ENCODE data around the gene KIF5B. TPM values are rescaled to one million over a fixed set of nuclear protein-coding genes. Genes with fewer than 3 reads are reported as not detected.

The KIF5B gene
- total and polyA plus RNA-seq, 2 experiments from 2014 or later, result 63.5 to 81.8 TPM

DNA sequence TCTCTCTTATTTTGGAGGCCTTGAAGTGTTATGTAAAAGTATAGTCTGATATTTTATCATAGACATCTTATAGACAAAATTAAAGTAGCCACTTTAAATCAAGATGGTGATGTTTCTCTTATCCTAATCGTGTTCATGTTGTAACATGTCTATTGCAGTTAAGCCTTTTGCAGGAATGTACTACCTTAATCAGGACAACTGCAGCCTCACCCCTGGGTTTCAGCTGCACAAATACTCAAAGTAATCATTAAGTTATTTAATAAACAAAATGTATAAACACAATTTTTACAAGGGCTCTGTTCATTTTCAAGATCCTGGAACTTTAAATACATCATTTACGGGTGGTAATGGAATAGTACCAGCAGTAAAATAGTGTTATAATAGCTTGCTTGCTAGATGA, 14.4 kb upstream of the KIF5B start:
- no peaks in the 10 kb centered on the region for H3K36me3 ChIP-seq (ENCODE audit: insufficient read depth)
- no peaks in the 10 kb centered on the region for H3K79me2 ChIP-seq (replicated peaks; ENCODE audit: insufficient read depth)
- H3K9me2 ChIP-seq (ENCODE audit: insufficient read depth), result no peaks in the 10 kb centered on the region
- TF ChIP-seq, protein P1, sequence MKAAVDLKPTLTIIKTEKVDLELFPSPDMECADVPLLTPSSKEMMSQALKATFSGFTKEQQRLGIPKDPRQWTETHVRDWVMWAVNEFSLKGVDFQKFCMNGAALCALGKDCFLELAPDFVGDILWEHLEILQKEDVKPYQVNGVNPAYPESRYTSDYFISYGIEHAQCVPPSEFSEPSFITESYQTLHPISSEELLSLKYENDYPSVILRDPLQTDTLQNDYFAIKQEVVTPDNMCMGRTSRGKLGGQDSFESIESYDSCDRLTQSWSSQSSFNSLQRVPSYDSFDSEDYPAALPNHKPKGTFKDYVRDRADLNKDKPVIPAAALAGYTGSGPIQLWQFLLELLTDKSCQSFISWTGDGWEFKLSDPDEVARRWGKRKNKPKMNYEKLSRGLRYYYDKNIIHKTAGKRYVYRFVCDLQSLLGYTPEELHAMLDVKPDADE (IDR thresholded peaks at IDR 0.05), result no peak
- TF ChIP-seq, protein P2, sequence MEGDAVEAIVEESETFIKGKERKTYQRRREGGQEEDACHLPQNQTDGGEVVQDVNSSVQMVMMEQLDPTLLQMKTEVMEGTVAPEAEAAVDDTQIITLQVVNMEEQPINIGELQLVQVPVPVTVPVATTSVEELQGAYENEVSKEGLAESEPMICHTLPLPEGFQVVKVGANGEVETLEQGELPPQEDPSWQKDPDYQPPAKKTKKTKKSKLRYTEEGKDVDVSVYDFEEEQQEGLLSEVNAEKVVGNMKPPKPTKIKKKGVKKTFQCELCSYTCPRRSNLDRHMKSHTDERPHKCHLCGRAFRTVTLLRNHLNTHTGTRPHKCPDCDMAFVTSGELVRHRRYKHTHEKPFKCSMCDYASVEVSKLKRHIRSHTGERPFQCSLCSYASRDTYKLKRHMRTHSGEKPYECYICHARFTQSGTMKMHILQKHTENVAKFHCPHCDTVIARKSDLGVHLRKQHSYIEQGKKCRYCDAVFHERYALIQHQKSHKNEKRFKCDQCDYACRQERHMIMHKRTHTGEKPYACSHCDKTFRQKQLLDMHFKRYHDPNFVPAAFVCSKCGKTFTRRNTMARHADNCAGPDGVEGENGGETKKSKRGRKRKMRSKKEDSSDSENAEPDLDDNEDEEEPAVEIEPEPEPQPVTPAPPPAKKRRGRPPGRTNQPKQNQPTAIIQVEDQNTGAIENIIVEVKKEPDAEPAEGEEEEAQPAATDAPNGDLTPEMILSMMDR (conservative IDR thresholded peaks at IDR 0.05; ENCODE audit: low read depth in 2 of 2), result no peak
- TF ChIP-seq STAT1 (IDR thresholded peaks at IDR 0.05; ENCODE audit: unreplicated experiment) (no peak), NANOG (IDR thresholded peaks at IDR 0.05; ENCODE audit: borderline replicate concordance) (no peak), POLR2AphosphoS5 (IDR thresholded peaks at IDR 0.05; ENCODE audit: low read depth) (no peak), EZH2 (IDR thresholded peaks at IDR 0.05; ENCODE audit: low read depth, unreplicated experiment) (no peak), ZNF114 (CRISPR knock-in tag; IDR thresholded peaks at IDR 0.05) (no peak), EZH2phosphoT487 (IDR thresholded peaks at IDR 0.05; ENCODE audit: unreplicated experiment) (no peak), ZNF331 (CRISPR knock-in tag; IDR thresholded peaks at IDR 0.05; ENCODE audit: low read depth) (no peak), JUNB (IDR thresholded peaks at IDR 0.05; ENCODE audit: unreplicated experiment) (no peak), CREB1 (CRISPR knock-in tag; IDR thresholded peaks at IDR 0.05; ENCODE audit: low read depth) (no peak)
- TF ChIP-seq, protein P3, sequence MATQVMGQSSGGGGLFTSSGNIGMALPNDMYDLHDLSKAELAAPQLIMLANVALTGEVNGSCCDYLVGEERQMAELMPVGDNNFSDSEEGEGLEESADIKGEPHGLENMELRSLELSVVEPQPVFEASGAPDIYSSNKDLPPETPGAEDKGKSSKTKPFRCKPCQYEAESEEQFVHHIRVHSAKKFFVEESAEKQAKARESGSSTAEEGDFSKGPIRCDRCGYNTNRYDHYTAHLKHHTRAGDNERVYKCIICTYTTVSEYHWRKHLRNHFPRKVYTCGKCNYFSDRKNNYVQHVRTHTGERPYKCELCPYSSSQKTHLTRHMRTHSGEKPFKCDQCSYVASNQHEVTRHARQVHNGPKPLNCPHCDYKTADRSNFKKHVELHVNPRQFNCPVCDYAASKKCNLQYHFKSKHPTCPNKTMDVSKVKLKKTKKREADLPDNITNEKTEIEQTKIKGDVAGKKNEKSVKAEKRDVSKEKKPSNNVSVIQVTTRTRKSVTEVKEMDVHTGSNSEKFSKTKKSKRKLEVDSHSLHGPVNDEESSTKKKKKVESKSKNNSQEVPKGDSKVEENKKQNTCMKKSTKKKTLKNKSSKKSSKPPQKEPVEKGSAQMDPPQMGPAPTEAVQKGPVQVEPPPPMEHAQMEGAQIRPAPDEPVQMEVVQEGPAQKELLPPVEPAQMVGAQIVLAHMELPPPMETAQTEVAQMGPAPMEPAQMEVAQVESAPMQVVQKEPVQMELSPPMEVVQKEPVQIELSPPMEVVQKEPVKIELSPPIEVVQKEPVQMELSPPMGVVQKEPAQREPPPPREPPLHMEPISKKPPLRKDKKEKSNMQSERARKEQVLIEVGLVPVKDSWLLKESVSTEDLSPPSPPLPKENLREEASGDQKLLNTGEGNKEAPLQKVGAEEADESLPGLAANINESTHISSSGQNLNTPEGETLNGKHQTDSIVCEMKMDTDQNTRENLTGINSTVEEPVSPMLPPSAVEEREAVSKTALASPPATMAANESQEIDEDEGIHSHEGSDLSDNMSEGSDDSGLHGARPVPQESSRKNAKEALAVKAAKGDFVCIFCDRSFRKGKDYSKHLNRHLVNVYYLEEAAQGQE (IDR thresholded peaks at IDR 0.05; ENCODE audit: unreplicated experiment), result no peak
- TF ChIP-seq, protein P4, sequence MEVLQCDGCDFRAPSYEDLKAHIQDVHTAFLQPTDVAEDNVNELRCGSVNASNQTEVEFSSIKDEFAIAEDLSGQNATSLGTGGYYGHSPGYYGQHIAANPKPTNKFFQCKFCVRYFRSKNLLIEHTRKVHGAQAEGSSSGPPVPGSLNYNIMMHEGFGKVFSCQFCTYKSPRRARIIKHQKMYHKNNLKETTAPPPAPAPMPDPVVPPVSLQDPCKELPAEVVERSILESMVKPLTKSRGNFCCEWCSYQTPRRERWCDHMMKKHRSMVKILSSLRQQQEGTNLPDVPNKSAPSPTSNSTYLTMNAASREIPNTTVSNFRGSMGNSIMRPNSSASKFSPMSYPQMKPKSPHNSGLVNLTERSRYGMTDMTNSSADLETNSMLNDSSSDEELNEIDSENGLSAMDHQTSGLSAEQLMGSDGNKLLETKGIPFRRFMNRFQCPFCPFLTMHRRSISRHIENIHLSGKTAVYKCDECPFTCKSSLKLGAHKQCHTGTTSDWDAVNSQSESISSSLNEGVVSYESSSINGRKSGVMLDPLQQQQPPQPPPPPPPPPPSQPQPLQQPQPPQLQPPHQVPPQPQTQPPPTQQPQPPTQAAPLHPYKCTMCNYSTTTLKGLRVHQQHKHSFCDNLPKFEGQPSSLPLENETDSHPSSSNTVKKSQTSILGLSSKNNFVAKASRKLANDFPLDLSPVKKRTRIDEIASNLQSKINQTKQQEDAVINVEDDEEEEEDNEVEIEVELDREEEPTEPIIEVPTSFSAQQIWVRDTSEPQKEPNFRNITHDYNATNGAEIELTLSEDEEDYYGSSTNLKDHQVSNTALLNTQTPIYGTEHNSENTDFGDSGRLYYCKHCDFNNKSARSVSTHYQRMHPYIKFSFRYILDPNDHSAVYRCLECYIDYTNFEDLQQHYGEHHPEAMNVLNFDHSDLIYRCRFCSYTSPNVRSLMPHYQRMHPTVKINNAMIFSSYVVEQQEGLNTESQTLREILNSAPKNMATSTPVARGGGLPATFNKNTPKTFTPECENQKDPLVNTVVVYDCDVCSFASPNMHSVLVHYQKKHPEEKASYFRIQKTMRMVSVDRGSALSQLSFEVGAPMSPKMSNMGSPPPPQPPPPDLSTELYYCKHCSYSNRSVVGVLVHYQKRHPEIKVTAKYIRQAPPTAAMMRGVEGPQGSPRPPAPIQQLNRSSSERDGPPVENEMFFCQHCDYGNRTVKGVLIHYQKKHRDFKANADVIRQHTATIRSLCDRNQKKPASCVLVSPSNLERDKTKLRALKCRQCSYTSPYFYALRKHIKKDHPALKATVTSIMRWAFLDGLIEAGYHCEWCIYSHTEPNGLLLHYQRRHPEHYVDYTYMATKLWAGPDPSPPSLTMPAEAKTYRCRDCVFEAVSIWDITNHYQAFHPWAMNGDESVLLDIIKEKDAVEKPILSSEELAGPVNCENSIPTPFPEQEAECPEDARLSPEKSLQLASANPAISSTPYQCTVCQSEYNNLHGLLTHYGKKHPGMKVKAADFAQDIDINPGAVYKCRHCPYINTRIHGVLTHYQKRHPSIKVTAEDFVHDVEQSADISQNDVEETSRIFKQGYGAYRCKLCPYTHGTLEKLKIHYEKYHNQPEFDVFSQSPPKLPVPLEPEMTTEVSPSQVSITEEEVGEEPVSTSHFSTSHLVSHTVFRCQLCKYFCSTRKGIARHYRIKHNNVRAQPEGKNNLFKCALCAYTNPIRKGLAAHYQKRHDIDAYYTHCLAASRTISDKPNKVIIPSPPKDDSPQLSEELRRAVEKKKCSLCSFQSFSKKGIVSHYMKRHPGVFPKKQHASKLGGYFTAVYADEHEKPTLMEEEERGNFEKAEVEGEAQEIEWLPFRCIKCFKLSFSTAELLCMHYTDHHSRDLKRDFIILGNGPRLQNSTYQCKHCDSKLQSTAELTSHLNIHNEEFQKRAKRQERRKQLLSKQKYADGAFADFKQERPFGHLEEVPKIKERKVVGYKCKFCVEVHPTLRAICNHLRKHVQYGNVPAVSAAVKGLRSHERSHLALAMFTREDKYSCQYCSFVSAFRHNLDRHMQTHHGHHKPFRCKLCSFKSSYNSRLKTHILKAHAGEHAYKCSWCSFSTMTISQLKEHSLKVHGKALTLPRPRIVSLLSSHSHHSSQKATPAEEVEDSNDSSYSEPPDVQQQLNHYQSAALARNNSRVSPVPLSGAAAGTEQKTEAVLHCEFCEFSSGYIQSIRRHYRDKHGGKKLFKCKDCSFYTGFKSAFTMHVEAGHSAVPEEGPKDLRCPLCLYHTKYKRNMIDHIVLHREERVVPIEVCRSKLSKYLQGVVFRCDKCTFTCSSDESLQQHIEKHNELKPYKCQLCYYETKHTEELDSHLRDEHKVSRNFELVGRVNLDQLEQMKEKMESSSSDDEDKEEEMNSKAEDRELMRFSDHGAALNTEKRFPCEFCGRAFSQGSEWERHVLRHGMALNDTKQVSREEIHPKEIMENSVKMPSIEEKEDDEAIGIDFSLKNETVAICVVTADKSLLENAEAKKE (CRISPR knock-in tag; IDR thresholded peaks at IDR 0.05), result no peak
- no peaks in the 10 kb centered on the region for H4K20me1 ChIP-seq (replicated peaks; ENCODE audit: insufficient read depth)
- H3K9me3 Mint-ChIP-seq, result no peaks in the 10 kb centered on the region
- peaks cover 12% of the 10 kb centered on the region for H3K4me1 Mint-ChIP-seq
- no peak for ATAC-seq
- no peak overlapping the region for H3K4me3 Mint-ChIP-seq
- no peak overlapping the region for H3K4me3 ChIP-seq
- H3K36me3 Mint-ChIP-seq (ENCODE audit: low read depth), result no peaks in the 10 kb centered on the region
- H3K27ac Mint-ChIP-seq, result no peak overlapping the region
- H3K4me2 ChIP-seq, result no peak overlapping the region
- no peak overlapping the region for H3K27ac ChIP-seq (ENCODE audit: low read depth)
- H3K27me3 Mint-ChIP-seq (ENCODE audit: insufficient read depth, low read depth, poor library complexity), result peaks cover 4% of the 10 kb centered on the region
- H3K4me1 ChIP-seq (ENCODE audit: insufficient read depth), result no peaks in the 10 kb centered on the region
- no peak for DNase-seq (ENCODE audit: low spot score)
- H3K27me3 ChIP-seq (ENCODE audit: insufficient read depth), result no peaks in the 10 kb centered on the region
- no peak overlapping the region for H2AFZ ChIP-seq
- H3F3A ChIP-seq (replicated peaks; ENCODE audit: low read depth), result no peaks in the 10 kb centered on the region

All from GM23338 (cell line).